ENCODE results near the gene WDR82.

WDR82 gene

DNA sequence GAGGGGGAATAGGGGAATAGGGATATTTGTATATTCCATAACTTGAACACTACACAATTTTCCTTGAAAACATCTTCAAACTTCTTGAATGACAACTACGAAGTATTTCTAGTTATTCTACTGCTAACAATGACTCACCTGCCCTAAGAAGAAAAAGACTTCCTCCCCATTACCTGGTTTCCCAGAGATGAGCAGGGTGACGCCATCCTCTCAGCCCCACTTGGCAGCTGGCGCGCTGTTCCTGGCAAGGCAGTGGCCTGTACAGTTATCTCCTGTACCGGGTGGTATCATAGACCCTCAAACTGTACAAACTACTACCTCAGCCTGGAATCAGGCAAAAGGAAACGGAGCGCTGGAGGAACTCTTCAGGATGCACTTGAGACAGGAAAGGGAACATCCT is 10.4 kb downstream of the WDR82 start:
- TF ChIP-seq, protein P1, sequence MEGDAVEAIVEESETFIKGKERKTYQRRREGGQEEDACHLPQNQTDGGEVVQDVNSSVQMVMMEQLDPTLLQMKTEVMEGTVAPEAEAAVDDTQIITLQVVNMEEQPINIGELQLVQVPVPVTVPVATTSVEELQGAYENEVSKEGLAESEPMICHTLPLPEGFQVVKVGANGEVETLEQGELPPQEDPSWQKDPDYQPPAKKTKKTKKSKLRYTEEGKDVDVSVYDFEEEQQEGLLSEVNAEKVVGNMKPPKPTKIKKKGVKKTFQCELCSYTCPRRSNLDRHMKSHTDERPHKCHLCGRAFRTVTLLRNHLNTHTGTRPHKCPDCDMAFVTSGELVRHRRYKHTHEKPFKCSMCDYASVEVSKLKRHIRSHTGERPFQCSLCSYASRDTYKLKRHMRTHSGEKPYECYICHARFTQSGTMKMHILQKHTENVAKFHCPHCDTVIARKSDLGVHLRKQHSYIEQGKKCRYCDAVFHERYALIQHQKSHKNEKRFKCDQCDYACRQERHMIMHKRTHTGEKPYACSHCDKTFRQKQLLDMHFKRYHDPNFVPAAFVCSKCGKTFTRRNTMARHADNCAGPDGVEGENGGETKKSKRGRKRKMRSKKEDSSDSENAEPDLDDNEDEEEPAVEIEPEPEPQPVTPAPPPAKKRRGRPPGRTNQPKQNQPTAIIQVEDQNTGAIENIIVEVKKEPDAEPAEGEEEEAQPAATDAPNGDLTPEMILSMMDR (IDR thresholded peaks at IDR 0.05; ENCODE audit: low read length, missing control alignments) = no peak
- no peak for DNase-seq (ENCODE audit: low read depth)
- H3K4me3 ChIP-seq (replicated peaks; ENCODE audit: low read depth, low read length) = no peak overlapping the region

DNA sequence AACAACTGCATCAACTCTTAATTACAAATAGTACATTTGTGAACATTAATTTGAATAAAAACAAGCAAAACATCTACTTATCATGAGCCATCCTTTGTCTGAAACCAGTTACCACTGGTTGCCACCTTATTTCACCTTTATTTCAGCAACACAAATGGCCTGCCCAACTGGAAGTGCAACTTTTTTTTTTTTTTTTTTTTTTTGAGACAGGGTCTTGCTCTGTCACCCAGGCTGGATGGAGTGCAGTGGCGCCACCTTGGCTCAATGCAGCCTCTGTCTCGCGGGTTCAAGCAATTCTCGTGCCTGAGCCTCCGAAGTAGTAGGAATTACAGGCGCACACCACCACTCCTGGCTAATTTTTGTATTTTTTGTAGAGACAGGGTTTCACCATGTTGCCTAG is 13.1 kb downstream of the WDR82 start:
- DNase-seq (ENCODE audit: low read depth) = no peak
- TF ChIP-seq, protein P1 (IDR thresholded peaks at IDR 0.05; ENCODE audit: low read length, missing control alignments) = no peak
- no peak overlapping the region for H3K4me3 ChIP-seq (replicated peaks; ENCODE audit: low read depth, low read length)

DNA sequence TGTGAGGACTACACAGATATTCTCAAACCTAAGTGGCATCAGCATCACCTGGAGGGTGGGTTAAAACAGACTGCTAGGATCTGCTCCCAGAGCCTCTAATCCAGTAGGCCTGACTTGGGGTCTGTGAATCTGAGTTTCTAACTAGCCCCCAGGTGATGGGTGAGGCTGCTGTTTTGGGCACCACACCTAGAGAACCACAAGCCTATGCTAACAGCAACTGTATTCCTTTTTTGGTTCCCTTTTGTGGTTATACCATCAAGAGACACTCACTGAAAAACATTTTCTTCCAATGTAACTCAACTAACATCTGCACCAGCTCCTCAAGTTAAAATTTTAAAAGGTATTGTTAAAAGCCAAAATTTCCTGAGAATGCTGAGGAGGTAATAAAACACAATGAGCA is 16.0 kb downstream of the WDR82 start:
- H3K4me3 ChIP-seq (replicated peaks; ENCODE audit: low read depth, low read length) = no peak overlapping the region
- TF ChIP-seq, protein P1 (IDR thresholded peaks at IDR 0.05; ENCODE audit: low read length, missing control alignments) = no peak
- DNase-seq (ENCODE audit: low read depth) = no peak

DNA sequence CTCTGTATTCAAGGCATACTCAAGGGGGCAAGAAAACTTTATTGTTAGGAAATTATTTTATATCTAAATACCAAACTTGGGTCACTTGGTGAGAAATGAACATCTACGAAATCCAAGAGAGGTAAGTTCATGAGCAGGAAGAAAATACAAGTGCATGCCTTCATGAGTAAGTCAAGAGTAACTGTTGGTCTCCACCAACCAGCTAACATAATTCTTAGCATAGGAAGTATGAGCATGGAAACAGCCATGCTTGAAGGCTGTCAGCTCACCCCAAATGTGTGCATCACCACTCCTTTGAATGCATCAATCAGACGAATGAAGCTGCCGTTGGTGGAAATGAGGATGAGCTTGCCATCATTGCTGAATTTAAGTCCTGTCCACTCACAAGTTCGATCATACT is 19.0 kb downstream of the WDR82 start:
- no peak for DNase-seq (ENCODE audit: low read depth)
- TF ChIP-seq, protein P1 (IDR thresholded peaks at IDR 0.05; ENCODE audit: low read length, missing control alignments) = no peak
- H3K4me3 ChIP-seq (replicated peaks; ENCODE audit: low read depth, low read length) = no peak overlapping the region

DNA sequence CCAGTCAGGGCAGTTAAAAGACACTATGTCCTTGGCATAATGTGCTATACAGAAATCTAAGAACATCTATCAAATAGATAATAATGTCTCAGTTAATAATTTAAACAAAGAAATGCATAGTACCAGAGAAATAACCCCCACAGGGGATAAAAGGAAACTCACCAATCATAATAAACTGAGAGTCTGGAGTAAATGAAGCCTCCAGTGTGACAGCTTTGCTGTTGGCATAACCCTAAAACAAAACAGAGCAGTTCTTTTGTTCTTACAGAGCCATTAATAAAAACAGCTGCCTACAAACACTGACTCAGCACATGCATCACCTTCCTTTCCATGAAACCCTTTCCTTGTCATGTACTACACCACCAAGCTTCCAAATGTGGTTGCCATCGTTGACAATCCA is 19.4 kb downstream of the WDR82 start:
- DNase-seq (ENCODE audit: low read depth) = peak; percentile 53
- H3K4me3 ChIP-seq (replicated peaks; ENCODE audit: low read depth, low read length) = no peak overlapping the region
- TF ChIP-seq, protein P1 (IDR thresholded peaks at IDR 0.05; ENCODE audit: low read length, missing control alignments) = no peak

DNA sequence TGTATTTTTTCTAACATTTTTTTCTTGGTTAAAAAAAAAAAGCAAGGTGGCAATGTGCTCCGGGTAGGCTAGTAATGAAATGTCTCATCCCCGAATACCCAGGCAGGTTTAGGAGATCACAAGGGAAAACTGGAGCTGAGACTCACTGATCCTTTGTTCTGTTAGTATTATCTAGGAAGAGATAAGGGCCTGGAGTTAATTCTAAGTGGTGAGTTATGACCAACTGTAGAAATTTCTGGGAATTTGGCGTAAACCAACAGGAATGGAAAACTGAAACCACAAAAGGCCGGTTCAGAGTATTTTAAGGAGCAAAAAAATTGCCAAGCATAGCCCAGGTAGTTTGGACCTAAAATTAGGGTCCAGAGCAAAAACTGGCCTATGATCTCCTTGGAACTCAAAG is 20.5 kb downstream of the WDR82 start:
- TF ChIP-seq, protein P1 (IDR thresholded peaks at IDR 0.05; ENCODE audit: low read length, missing control alignments) = no peak
- no peak overlapping the region for H3K4me3 ChIP-seq (replicated peaks; ENCODE audit: low read depth, low read length)
- DNase-seq (ENCODE audit: low read depth) = peak; percentile 30

DNA sequence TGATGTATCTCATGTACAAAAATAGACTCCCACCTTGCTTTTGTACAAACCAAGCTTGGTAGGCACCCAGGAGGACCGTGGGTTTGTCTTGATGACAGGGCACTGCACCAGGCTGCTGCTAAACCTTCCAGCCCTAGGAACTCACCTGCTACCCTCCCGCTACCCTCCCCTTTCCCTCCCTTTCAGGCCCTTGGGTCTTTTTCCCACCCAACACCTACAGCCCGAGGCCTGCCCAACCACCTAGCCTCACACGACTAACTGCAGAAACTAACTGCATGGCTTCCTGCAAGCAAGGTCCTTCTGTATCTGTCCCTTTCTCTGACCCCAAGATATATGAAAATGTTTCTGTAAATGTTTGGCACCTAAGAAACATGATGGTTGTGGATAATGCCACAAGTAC is 21.8 kb downstream of the WDR82 start:
- H3K4me3 ChIP-seq (replicated peaks; ENCODE audit: low read depth, low read length) = no peak overlapping the region
- TF ChIP-seq, protein P1 (IDR thresholded peaks at IDR 0.05; ENCODE audit: low read length, missing control alignments) = no peak
- DNase-seq (ENCODE audit: low read depth) = no peak

Data from fibroblast of pulmonary artery (primary cell).